K562 (cell line): ENCODE measurements around the gene UBA52. TPM values are rescaled to one million over a fixed set of nuclear protein-coding genes. Genes with fewer than 3 reads are reported as not detected.
A peak's percentile ranks its signal among the peaks of the same experiment; 100 is the strongest.

Experiments
- ATAC-seq: fragments of 200-7000 bp; cut with Tn5 transposase; 3 replicates; pipeline ENCODE4 v1.9.1; 2020; ENCODE audit warnings: moderate library complexity
- BruUV-seq: library from RNA; stranded (reverse); fragments of 400-500 nt; replicated peaks from 2 replicates; lab custom pipeline; 2021; lab: Mats Ljungman, UMichigan
- CTCF ChIA-PET: fragments of 300-600 bp; formaldehyde crosslinking; extraction: SDS; loops from one replicate; lab custom pipeline; 2021; ENCODE audit warnings: low intra/inter-chr PET ratio; lab: Yijun Ruan, JAX
- POLR2A ChIA-PET: fragments of 300-600, 350-650 bp; sonication (Branson Sonifier 250); formaldehyde crosslinking; extraction: SDS; loops from one replicate; lab custom pipeline; 2021; ENCODE audit warnings: antibody characterized with exemption, inconsistent platforms; lab: Yijun Ruan, JAX
- DNase-seq, 4 experiments: peaks; one replicate each; pipeline versions ENCODE4 v3.0.0 to v3.0.0-alpha.2; 2011 to 2018; ENCODE audit warnings: low spot score in 3 of 4, mixed read lengths in 3 of 4; ENCODE audit errors: extremely low read depth in 1 of 4
- FAIRE-seq: peaks from 2 replicates; lab custom pipeline; 2011; peaks lifted over from hg19 to GRCh38; lab: Jason Lieb, UNC
- H2AFZ ChIP-seq: 2 replicates; pipeline ENCODE4 v1.6.0; 2011; ENCODE audit warnings: low read depth, low read length, control low read depth, inconsistent platforms
- H3K27ac ChIP-seq: fragments of 200-600 bp; 3 replicates; pipeline ENCODE4 v1.8.0; 2011; ENCODE audit warnings: low read depth, mild to moderate bottlenecking, control low read depth, inconsistent platforms, low read length, moderate library complexity, mixed read lengths; ENCODE audit errors: extremely low read depth
- H3K27me3 ChIP-seq, 2 experiments: fragments of 300-600 bp in 1 of 2; 2 replicates in 1 of 2; 3 replicates in 1 of 2; pipeline versions ENCODE4 v1.6.0 to v1.8.0; 2011; ENCODE audit warnings: inconsistent platforms in 2 of 2, low read length in 2 of 2, mild to moderate bottlenecking in 1 of 2, mixed read lengths in 1 of 2, moderate library complexity in 1 of 2; ENCODE audit not compliant: control insufficient read depth in 2 of 2, insufficient read depth in 2 of 2
- H3K36me3 ChIP-seq: fragments of 300-600 bp; 3 replicates; pipeline ENCODE4 v1.8.0; 2011; ENCODE audit warnings: mild to moderate bottlenecking, low read length, inconsistent platforms; ENCODE audit not compliant: control insufficient read depth, insufficient read depth
- H3K4me1 ChIP-seq, 2 experiments: fragments of 200-600 bp in 1 of 2; replicated peaks in 1 of 2; 2 replicates in 1 of 2; 3 replicates in 1 of 2; pipeline versions ENCODE4 v1.5.1 to v1.8.0; 2011; ENCODE audit warnings: inconsistent platforms in 2 of 2, low read length in 2 of 2, mild to moderate bottlenecking in 1 of 2, mixed read lengths in 1 of 2, moderate library complexity in 1 of 2; ENCODE audit not compliant: control insufficient read depth in 2 of 2, insufficient read depth in 2 of 2
- H3K4me2 ChIP-seq: 2 replicates; pipeline ENCODE4 v1.6.1; 2011; ENCODE audit warnings: low read length, control low read depth, inconsistent platforms, mixed read lengths; ENCODE audit not compliant: insufficient read depth
- H3K4me3 ChIP-seq: fragments of 200-600 bp; sonication (generic), shearing (Covaris generic); 2 replicates; pipeline ENCODE4 v1.5.1; 2016; ENCODE audit warnings: control low read depth, inconsistent platforms
- H3K79me2 ChIP-seq: fragments of 200-600 bp; 3 replicates; pipeline ENCODE4 v1.8.0; 2011; ENCODE audit warnings: low read length, inconsistent platforms; ENCODE audit not compliant: control insufficient read depth, insufficient read depth
- H3K9ac ChIP-seq, 2 experiments: 2 replicates each; pipeline versions ENCODE4 v1.6.0 to v1.6.1; 2011; ENCODE audit warnings: low read depth in 2 of 2, low read length in 2 of 2, control low read depth in 1 of 2, inconsistent platforms in 1 of 2, mild to moderate bottlenecking in 1 of 2, mixed read lengths in 1 of 2; ENCODE audit not compliant: insufficient read depth in 1 of 2
- H3K9me1 ChIP-seq: one replicate; pipeline ENCODE4 v1.6.0; 2011; ENCODE audit warnings: inconsistent platforms, mild to moderate bottlenecking, low read length, moderate library complexity; ENCODE audit not compliant: control insufficient read depth, insufficient read depth
- H3K9me3 ChIP-seq: replicated peaks from 2 replicates; pipeline ENCODE4 v1.5.1; 2011; ENCODE audit warnings: low read depth, low read length, inconsistent platforms; ENCODE audit not compliant: control insufficient read depth, insufficient read depth
- H4K20me1 ChIP-seq: replicated peaks from 2 replicates; pipeline ENCODE4 v1.6.1; 2011; ENCODE audit warnings: low read length, inconsistent platforms, mixed read lengths; ENCODE audit not compliant: control insufficient read depth, insufficient read depth
- BCOR ChIP-seq: fragments of 450-650 bp; IDR thresholded peaks from 2 replicates; pipeline ENCODE4 v1.6.1; 2016
- HNRNPH1 ChIP-seq: fragments of 200-400 bp; formaldehyde crosslinking; optimal IDR thresholded peaks from 2 replicates; pipeline ENCODE3; 2017; ENCODE audit warnings: low read depth, mild to moderate bottlenecking, low read length, moderate library complexity
- NKRF ChIP-seq: fragments of 450-650 bp; IDR thresholded peaks from 2 replicates; pipeline ENCODE4 v1.6.1; 2016; ENCODE audit warnings: borderline replicate concordance
- POLR2A ChIP-seq: fragments of 450-650 bp; conservative IDR thresholded peaks from 2 replicates; pipeline ENCODE4 v1.6.1; 2016
- RBFOX2 ChIP-seq: fragments of 200-400 bp; formaldehyde crosslinking; IDR thresholded peaks from 2 replicates; pipeline ENCODE4 v1.6.1; 2017; ENCODE audit warnings: low read depth, mild to moderate bottlenecking, low read length, moderate library complexity
- RBM25 ChIP-seq: fragments of 200-400 bp; formaldehyde crosslinking; IDR thresholded peaks from 2 replicates; pipeline ENCODE4 v1.6.1; 2018; ENCODE audit warnings: low read length, low read depth, moderate library complexity; ENCODE audit not compliant: severe bottlenecking
- SMAD1 ChIP-seq: fragments of 150-350 bp; IDR thresholded peaks from 2 replicates; pipeline ENCODE4 v1.6.1; 2014; ENCODE audit warnings: low read length, low read depth; ENCODE audit not compliant: partially characterized antibody
- SUPT5H ChIP-seq: fragments of 450-650 bp; IDR thresholded peaks from 2 replicates; pipeline ENCODE4 v1.6.1; 2016
- ZNF121 ChIP-seq: sonication (generic); formaldehyde crosslinking; conservative IDR thresholded peaks from 2 replicates; pipeline ENCODE4 v1.8.0; 2022; ENCODE audit warnings: missing genetic modification reagents
- WGBS: fragments of 100-300 bp; shearing (Covaris generic); methylation state at CpG from one replicate; pipeline ENCODE4 v1.1.6; 2016; ENCODE audit warnings: low coverage, mixed read lengths; ENCODE audit not compliant: insufficient coverage; ENCODE audit errors: missing lambda C conversion rate; 5-methylcytosine and 5-hydroxymethylcytosine counted together
- in situ Hi-C: fragments of 300-500 bp; cut with MboI; formaldehyde crosslinking; loops from 4 replicates; pipeline ENCODE4 v1.15.0; 2018; ENCODE audit warnings: inconsistent platforms, mixed read lengths
- intact Hi-C: fragments of 100-400 bp; cut with micrococcal nuclease; formaldehyde crosslinking; loops from 2 replicates; pipeline ENCODE4 v1.14.2; 2022
- polyA plus RNA-seq, 8 experiments: library from polyadenylated mRNA; depleted of rRNA in 4 of 8; stranded (reverse) in 5 of 8; unstranded in 3 of 8; fragments of >200 nt; fragmentation: Nextera tagmentation in 2 of 8; fragmentation: Illumina TruSeq in 1 of 8; extraction: Ambion mirVana in 2 of 8; extraction: Trizol in 1 of 8; gene quantifications; 2 replicates each; pipeline versions ENCODE4 v1.2.1 to v1.2.3, GENCODE V29; 2011 to 2014; ENCODE audit warnings: inconsistent platforms in 1 of 8, missing spikeins in 1 of 8
- total RNA-seq, 7 experiments: library from RNA; depleted of rRNA in 6 of 7; stranded (reverse); fragments of >200 nt in 6 of 7; fragmentation: Illumina TruSeq in 2 of 7; extraction: Trizol in 2 of 7; gene quantifications; 2 replicates each; pipeline versions ENCODE4 v1.2.1 to v1.2.3, GENCODE V29; 2011 to 2021; ENCODE audit warnings: low replicate concordance in 1 of 7

UBA52 gene
- total and polyA plus RNA-seq, 9 of the 15 experiments (the other 6 are each of a cell fraction or from before 2014, with no cell fraction given) = 1,110 to 2,751 (median 1,733) TPM

- TF ChIP-seq SMAD1 (no peak), RBFOX2 (peak; percentile 72)
- in situ Hi-C loops (no loop called here), intact Hi-C loops (loop anchor here (5.0 kb wide), 2 partner anchors 52 to 87 kb away; partner anchors contain the start of gene ELL)
- 97% methylated on average over 17 of the region's 18 CpGs for WGBS
- BruUV-seq = no TSS peak
- CTCF ChIA-PET = interaction anchor here (0.7 kb wide), 1 partner anchor 8 kb away, joined by 4 read pairs; no protein-coding TSS in a partner anchor
- peaks cover 30% of the 10 kb centered on the region for H3K79me2 ChIP-seq
- ATAC-seq (no peak), FAIRE-seq (no peak), DNase-seq (no peak)
- no peak overlapping the region for H3K4me3 ChIP-seq
- peaks cover 12 to 38% of the 10 kb centered on the region in 2 experiments; a peak in 4 of 5 replicates for H3K4me1 ChIP-seq
- H4K20me1 ChIP-seq = peaks cover 14% of the 10 kb centered on the region
- POLR2A ChIA-PET = interaction anchor here (4.1 to 5.7 kb wide), 2 partner anchors 14 to 16 kb away, joined by 39 to 49 read pairs; partner anchors contain the start of genes KXD1 and REX1BD
- no peak overlapping the region for H3K27ac ChIP-seq
- H3K9ac ChIP-seq = peak overlapping the region in 1 of 2 experiments; percentile 82; a peak in 2 of 4 replicates
- no peaks in the 10 kb centered on the region for H3K9me3 ChIP-seq
- H3K27me3 ChIP-seq = no peaks in the 10 kb centered on the region; a peak in 1 of 5 replicates
- H3K4me2 ChIP-seq = no peak overlapping the region
- H2AFZ ChIP-seq = no peak overlapping the region
- peaks cover 7% of the 10 kb centered on the region for H3K9me1 ChIP-seq
- peaks cover 61% of the 10 kb centered on the region for H3K36me3 ChIP-seq
Measured at GRCh38 chr19:18574691-18575291, 3.1 kb downstream of the UBA52 start.

- intact Hi-C loops = no loop called here
- WGBS = 88% methylated on average over 2 of the region's 8 CpGs
- Histone ChIP-seq H3K9me3 (no peaks in the 10 kb centered on the region), H3K27me3 (no peaks in the 10 kb centered on the region; a peak in 1 of 5 replicates), H3K9me1 (peaks cover 7% of the 10 kb centered on the region), H3K36me3 (peaks cover 57% of the 10 kb centered on the region), H3K79me2 (peaks cover 30% of the 10 kb centered on the region), H3K4me2 (no peak overlapping the region), H3K27ac (no peak overlapping the region), H3K4me1 (peaks cover 12 to 28% of the 10 kb centered on the region in 2 experiments; a peak in 4 of 5 replicates), H4K20me1 (peaks cover 14% of the 10 kb centered on the region), H3K4me3 (no peak overlapping the region), H3K9ac (no peak overlapping the region), H2AFZ (no peak overlapping the region)
- BruUV-seq = no TSS peak
- in situ Hi-C loops = no loop called here
- ChIA-PET CTCF (no interaction called here), POLR2A (interaction anchor here (0.8 to 2.4 kb wide), 6 partner anchors 9 to 190 kb away, joined by 3 to 17 read pairs (median 4); partner anchors contain the start of genes GDF15 and REX1BD)
- no peak for ATAC-seq
- TF ChIP-seq POLR2A = peak; percentile 8; the same call in 1 of the 2 replicates
- TF ChIP-seq NKRF = no peak
- 0 out of 2 replicates have a peak, but pooled peaks have one; percentile 16 for TF ChIP-seq SUPT5H
- TF ChIP-seq ZNF121 (CRISPR knock-in tag) = peak; percentile 91
- peak; percentile 12 for TF ChIP-seq RBM25
- 0 out of 2 replicates have a peak, but pooled peaks have one; percentile 11 for TF ChIP-seq BCOR
- TF ChIP-seq HNRNPH1 = no peak
- FAIRE-seq = no peak
- DNase-seq = no peak
Measured at GRCh38 chr19:18576383-18576782, 4.7 kb downstream of the UBA52 start.
